Tibial nerve (tissue), 3 donors: ENCODE data around the gene ILDR1.

Experiments used
- POLR2A ChIP-seq, 2 donors: fragments of 450-650 bp; IDR thresholded peaks; one replicate each; pipeline ENCODE4 v1.6.1; 2017; ENCODE audit warnings: antibody characterized with exemption in 2 of 2, mild to moderate bottlenecking in 2 of 2, moderate library complexity in 2 of 2
- TF ChIP-seq, protein P1 (sequence below), 5 experiments: fragments of 200-600 bp in 3 of 5; fragments of 450-650 bp in 2 of 5; sonication (generic) in 3 of 5; IDR thresholded peaks; one replicate each; pipeline ENCODE4 v1.5.1; 2016 to 2019; ENCODE audit warnings: antibody characterized with exemption in 5 of 5, mild to moderate bottlenecking in 3 of 5, moderate library complexity in 2 of 5

- TF ChIP-seq, protein P1, sequence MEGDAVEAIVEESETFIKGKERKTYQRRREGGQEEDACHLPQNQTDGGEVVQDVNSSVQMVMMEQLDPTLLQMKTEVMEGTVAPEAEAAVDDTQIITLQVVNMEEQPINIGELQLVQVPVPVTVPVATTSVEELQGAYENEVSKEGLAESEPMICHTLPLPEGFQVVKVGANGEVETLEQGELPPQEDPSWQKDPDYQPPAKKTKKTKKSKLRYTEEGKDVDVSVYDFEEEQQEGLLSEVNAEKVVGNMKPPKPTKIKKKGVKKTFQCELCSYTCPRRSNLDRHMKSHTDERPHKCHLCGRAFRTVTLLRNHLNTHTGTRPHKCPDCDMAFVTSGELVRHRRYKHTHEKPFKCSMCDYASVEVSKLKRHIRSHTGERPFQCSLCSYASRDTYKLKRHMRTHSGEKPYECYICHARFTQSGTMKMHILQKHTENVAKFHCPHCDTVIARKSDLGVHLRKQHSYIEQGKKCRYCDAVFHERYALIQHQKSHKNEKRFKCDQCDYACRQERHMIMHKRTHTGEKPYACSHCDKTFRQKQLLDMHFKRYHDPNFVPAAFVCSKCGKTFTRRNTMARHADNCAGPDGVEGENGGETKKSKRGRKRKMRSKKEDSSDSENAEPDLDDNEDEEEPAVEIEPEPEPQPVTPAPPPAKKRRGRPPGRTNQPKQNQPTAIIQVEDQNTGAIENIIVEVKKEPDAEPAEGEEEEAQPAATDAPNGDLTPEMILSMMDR (IDR thresholded peaks at IDR 0.05) = no peak
- no peak for TF ChIP-seq POLR2A (IDR thresholded peaks at IDR 0.05)
Observed at GRCh38 chr3:121996441-121996840, 25.6 kb downstream of the ILDR1 start.
